ACC112 (cell line): ENCODE results near the gene KLHDC10.
"Not testable (repeated sequence)": the region's sequence is repeated elsewhere in the genome, so short reads cannot be mapped to it uniquely, and the experiment has no call there.

Experiments
- H2AFZ ChIP-seq: fragments of 200-600 bp; sonication (generic); one replicate; pipeline ENCODE4 v1.6.0; 2017; ENCODE audit warnings: antibody characterized with exemption, low read length; ENCODE audit not compliant: unreplicated experiment
- H3K27ac ChIP-seq: fragments of 200-600 bp; sonication (generic); 2 replicates; pipeline ENCODE4 v1.5.1; 2014; ENCODE audit warnings: low read depth, mild to moderate bottlenecking, antibody characterized with exemption, low read length, moderate library complexity
- H3K27me3 ChIP-seq: fragments of 200-600 bp; sonication (generic); 2 replicates; pipeline ENCODE4 v1.6.1; 2014; ENCODE audit warnings: mild to moderate bottlenecking, antibody characterized with exemption, low read length, moderate library complexity, mixed read lengths; ENCODE audit not compliant: insufficient read depth
- H3K36me3 ChIP-seq: fragments of 200-600 bp; sonication (generic); 2 replicates; pipeline ENCODE4 v1.6.1; 2016; ENCODE audit warnings: mild to moderate bottlenecking, antibody characterized with exemption, low read length, moderate library complexity, mixed read lengths; ENCODE audit not compliant: insufficient read depth
- H3K4me1 ChIP-seq: fragments of 200-600 bp; sonication (generic); one replicate; pipeline ENCODE4 v1.6.1; 2016; ENCODE audit warnings: low read length, mixed read lengths; ENCODE audit not compliant: insufficient read depth, unreplicated experiment, control insufficient read depth
- H3K4me3 ChIP-seq: fragments of 200-600 bp; sonication (generic); 2 replicates; pipeline ENCODE4 v1.5.1; 2014; ENCODE audit warnings: mild to moderate bottlenecking, low read depth, low read length
- H3K79me2 ChIP-seq: fragments of 200-600 bp; sonication (generic); one replicate; pipeline ENCODE4 v1.6.0; 2016; ENCODE audit warnings: low read length; ENCODE audit not compliant: control insufficient read depth, unreplicated experiment, insufficient read depth

The KLHDC10 gene

DNA sequence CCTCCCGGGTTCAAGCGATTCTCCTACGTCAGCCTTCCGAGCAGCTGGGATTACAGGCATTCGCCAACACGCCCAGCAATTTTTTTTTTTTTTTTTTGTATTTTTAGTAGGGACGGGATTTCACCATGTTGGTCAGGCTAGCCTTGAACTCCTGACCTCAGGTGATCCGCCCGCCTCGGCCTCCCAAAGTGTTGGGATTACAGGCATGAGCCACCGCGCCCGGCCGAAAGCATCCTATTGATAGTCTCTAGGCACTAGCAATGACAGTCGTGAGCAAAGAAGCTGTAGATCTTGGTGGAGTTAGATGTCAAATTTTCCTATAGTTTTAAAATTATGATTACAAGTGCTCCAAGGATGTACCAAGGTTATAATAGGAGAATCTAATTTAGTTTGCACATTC lies 18.1 kb upstream of the KLHDC10 start:
- not testable (repeated sequence) for H3K4me1 ChIP-seq, H3K27ac ChIP-seq, H3K27me3 ChIP-seq, H2AFZ ChIP-seq, H3K36me3 ChIP-seq, H3K4me3 ChIP-seq
- peaks cover 17% of the 10 kb centered on the region for H3K79me2 ChIP-seq

DNA sequence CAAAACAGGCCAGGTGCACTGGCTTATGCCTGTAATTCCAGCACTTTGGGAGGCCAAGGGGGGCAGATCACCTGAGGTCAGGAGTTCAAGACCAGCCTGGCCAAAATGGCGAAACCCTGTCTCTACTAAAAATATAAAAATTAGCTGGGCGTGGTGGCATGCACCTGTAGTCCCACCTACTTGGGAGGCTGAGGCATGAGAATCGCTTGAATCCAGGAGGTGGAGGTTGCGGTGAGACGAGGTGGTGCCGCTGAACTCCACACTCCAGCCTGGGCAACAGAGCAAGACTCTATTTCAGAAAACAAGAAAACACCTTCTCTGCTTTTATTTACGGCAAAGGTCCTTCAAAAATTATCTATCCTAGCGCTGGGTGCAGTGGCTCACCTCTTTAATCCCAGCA lies 15.1 kb upstream of the KLHDC10 start:
- not testable (repeated sequence) for H2AFZ ChIP-seq, H3K4me1 ChIP-seq, H3K27me3 ChIP-seq, H3K27ac ChIP-seq, H3K36me3 ChIP-seq, H3K79me2 ChIP-seq, H3K4me3 ChIP-seq

DNA sequence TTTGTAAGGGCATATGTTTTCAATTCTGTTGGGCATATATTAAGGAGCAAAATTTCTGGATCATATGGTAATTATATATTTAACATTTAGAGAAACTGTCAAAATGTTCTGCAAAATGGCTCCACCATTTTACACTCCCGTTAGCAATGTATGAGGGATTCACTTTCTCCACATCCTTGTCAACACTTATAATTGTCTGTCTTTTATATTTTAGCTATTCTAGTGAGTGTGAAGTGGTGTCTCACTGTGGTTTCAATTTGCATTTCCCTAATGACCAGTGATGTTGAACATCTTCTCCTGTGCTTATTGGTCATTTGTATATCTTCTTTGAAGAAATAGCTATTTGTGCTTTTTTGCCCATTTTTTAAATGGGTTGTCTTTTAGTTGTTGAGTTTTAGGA lies 8.1 kb upstream of the KLHDC10 start:
- no peak overlapping the region for H2AFZ ChIP-seq
- H3K4me1 ChIP-seq = no peaks in the 10 kb centered on the region
- no peaks in the 10 kb centered on the region for H3K27me3 ChIP-seq
- H3K79me2 ChIP-seq = no peaks in the 10 kb centered on the region
- no peaks in the 10 kb centered on the region for H3K36me3 ChIP-seq
- no peak overlapping the region for H3K27ac ChIP-seq
- no peak overlapping the region for H3K4me3 ChIP-seq

DNA sequence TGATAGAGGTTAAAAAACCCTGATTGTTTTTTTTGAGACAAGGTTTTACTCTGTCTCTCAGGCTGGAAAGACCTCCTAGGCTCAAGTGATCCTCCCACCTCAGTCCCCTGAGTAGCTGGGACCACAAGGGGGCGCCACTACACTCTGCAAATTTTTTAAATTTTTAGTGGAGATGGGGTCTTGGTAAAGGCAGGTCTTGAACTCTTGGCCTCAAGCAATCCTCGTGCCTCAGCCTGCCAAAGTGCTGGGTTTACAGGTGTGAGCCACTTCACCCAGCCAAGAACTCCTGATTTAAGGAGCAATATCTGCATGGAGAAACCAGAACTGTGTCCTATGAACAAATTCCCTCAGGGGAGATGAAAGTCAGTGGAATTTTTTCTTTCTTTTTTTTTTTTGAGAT lies 7.3 kb upstream of the KLHDC10 start:
- Histone ChIP-seq H3K27me3 (no peaks in the 10 kb centered on the region), H3K79me2 (no peaks in the 10 kb centered on the region), H3K36me3 (no peaks in the 10 kb centered on the region), H3K27ac (no peak overlapping the region), H3K4me3 (no peak overlapping the region), H2AFZ (no peak overlapping the region), H3K4me1 (no peaks in the 10 kb centered on the region)

DNA sequence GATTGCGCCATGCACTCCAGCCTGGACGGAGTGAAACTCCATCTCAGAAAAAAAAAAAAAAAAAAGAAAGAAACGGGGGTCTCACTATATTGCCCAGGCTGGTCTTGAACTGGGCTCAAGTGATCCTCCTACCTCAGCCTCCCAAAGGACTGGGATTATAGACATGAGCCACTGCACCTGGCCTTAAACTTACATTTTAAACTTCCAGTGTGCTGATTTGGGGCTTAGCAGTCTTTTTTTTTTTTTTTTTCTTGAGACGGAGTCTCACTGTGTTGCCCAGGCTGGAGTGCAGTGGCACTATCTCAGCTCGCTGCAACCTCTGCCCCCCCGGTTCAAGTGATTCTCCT lies 5.8 kb upstream of the KLHDC10 start:
- H3K27ac ChIP-seq = not testable (repeated sequence)

DNA sequence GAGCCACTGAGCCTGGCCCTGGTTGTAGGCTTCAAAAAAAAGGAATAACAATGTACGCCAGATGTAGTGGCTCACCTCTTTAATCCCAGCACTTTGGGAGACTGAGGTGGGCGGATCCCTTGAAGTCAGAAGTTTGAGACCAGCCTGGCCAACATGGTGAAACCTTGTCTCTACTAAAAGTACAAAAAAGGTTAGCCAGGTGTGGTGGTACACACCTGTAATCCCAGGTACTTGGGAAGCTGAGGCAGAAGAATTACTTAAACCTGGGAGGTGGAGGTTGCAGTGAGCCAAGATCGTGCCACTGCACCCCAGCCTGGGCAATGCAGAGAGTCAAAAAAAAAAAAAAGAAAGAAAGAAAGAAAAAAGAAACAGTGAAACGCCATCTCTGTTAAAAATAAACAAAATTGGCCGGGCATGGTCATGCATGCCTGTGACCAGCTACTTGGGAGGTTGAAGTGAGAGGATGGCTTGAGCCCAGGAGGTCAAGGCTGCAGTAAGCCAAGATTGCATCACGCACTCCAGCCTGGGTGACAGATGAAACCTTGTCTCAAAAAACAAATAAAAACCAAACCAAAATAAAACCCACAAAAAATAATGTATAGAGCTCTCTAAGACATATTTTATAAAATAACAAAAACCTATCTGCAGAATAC lies 4.7 kb upstream of the KLHDC10 start:
- Histone ChIP-seq H3K4me3 (no peak overlapping the region), H3K27me3 (no peaks in the 10 kb centered on the region), H3K27ac (no peak overlapping the region), H2AFZ (no peak overlapping the region), H3K4me1 (no peaks in the 10 kb centered on the region), H3K36me3 (no peaks in the 10 kb centered on the region), H3K79me2 (peaks cover under 1% of the 10 kb centered on the region)

More for the DNA sequence above, 5.8 kb upstream of the KLHDC10 start:
- H3K36me3 ChIP-seq, H3K4me1 ChIP-seq, H2AFZ ChIP-seq, H3K79me2 ChIP-seq, H3K4me3 ChIP-seq, H3K27me3 ChIP-seq: not testable (repeated sequence)

DNA sequence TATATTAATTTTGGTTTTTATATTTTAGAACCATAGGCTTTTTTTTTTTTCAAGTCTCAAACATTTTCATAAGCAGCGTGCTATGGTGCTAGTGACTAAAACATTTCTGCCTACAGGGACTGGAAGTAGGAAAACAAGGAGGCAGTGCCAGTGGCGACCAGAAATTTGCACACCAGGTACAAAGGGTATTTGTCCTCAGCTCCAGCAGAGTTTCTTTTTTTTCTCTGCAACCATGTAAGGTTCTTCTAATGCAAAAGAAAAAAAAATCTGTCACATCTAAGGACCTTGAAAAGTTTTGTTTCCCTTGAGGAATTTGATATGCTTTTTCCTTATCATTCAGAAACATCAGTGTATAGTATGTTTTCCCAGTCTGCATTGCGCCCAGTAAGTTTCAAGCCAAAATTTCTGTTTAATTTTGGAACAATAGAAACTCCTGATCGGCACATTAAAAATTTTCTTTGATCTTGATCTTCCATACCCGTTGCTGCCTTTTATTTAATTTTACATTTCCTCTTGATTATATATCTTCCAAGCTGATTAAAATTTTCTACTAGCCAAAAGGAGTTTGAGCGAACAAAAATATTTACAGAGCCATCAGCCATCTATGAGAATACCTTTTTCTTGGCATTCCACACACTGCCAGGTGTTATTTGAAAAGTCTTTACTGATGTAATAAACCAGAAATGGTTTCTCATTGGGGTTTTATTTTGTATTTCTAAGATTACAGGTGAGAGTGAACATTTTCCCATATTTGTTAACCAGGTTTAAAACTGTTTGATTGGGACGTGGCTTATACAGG lies 956 bp upstream of the KLHDC10 start:
- H3K27ac ChIP-seq = no peak overlapping the region
- peaks cover 34% of the 10 kb centered on the region for H3K79me2 ChIP-seq
- peak overlapping the region; percentile 97 for H3K4me3 ChIP-seq
- H2AFZ ChIP-seq = peak overlapping the region; percentile 91
- no peaks in the 10 kb centered on the region for H3K36me3 ChIP-seq
- no peaks in the 10 kb centered on the region for H3K27me3 ChIP-seq
- peaks cover 7% of the 10 kb centered on the region for H3K4me1 ChIP-seq

DNA sequence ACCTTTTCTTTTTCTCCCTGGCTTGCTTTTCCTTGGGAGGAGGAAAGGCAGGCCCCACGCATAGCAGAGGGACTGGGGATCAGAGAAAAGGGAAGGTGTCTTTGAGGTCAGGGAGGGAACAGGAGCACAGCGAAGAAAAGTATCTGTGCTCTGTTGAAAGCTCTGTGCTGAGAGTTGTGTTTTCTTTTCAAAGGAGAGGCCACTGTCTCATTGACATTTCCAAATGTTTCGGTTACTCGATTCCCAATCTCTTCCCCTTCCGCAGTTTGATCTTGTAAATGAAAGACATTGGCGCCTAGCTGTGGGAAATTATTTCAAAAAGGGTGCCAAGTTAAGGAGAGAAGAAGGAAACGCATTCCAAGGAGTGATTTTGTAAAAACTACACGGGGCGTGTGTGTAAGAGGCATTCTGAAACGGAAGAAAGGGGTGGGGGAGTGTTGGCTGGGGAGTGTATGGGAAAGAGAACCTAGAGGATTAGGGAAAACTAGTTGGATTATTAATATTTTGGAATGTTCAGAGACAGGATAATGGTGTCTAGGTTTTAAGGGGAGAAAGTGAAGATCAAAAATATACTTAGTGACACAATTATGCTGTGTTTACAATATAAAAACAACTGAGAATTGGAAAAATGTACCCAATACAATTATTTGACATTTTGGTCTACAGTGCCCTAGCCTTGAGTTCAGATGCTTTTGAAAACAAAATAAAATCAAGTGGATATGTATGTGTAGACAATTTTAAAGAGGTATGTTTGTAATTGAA lies 708 bp downstream of the KLHDC10 start:
- H3K27ac ChIP-seq = peak overlapping the region; percentile 33
- no peaks in the 10 kb centered on the region for H3K36me3 ChIP-seq
- peak overlapping the region; percentile 97 for H3K4me3 ChIP-seq
- peaks cover 7% of the 10 kb centered on the region for H3K4me1 ChIP-seq
- H2AFZ ChIP-seq = peak overlapping the region; percentile 93
- no peaks in the 10 kb centered on the region for H3K27me3 ChIP-seq
- H3K79me2 ChIP-seq = peaks cover 48% of the 10 kb centered on the region

DNA sequence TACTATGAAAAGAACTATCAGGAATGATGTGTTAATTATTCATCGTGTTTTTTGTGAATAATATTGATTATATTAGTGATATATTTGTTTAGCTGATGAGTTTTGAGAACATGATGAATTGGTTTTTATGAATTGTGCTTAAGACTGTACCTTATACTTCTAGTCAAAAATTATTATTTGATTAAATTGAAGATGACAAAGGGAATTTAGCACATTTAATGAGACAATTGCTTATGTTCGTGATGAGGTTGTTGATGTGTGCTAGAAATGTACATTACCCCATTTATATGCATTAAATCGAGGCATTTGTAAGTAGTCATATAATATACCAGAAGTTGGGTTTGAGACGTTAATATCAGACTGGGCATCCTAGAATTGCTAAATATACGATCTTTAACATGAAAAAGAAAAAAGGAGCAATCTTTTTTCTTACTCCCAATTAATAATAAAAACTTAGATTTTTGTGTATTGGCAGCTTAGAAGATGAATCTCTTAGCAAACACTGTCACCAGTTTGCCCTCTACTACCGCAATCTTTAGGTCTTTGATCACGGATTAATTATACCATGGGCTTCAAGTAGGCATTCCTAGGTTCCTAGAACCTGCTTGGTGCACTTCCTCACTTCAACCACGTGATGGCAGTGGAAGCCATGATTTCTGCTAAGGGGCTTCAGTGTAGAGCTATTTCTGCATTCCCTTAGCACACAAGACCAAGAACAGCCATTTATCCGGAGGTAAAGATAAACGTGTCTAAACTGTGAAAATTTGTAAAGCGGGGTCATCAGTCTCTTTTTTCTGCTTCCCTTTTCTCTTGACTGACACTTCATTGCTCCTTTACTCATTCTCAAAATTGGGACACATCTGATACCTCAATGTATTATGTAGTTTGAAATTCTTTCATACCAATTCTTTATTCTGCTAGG lies 1.6 kb downstream of the KLHDC10 start:
- Histone ChIP-seq H3K36me3 (no peaks in the 10 kb centered on the region), H3K27me3 (no peaks in the 10 kb centered on the region), H2AFZ (no peak overlapping the region), H3K4me1 (peaks cover 7% of the 10 kb centered on the region), H3K4me3 (peak overlapping the region; percentile 97), H3K27ac (no peak overlapping the region), H3K79me2 (peaks cover 55% of the 10 kb centered on the region)

DNA sequence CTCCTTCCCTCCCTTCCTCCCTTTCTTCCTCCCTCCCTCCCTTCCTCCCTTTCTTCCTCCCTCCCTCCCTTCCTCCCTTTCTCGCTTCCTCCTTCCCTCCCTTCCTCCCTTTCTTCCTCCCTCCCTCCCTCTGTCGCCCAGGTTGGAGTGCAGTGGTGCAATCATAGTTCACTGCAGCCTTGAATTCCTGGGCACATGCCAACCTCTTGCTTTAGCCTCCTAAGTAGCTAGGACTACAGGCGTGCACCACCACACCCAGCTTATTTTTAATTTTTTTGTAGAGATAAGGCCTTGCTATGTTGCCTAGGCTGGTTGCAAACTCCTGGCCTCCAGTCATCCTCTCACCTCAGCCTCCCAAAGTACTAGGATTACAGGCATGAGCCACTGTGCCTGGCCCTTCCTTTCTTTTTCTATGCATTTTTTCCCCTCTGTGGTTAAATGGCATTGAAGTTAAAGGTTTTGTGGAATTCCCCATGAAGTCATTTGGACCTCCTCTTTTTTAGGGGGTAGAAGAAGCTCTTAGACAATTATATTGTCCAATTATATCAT lies 9.6 kb downstream of the KLHDC10 start:
- peaks cover 28% of the 10 kb centered on the region for H3K79me2 ChIP-seq

More for the DNA sequence above, 9.6 kb downstream of the KLHDC10 start:
- peaks cover 12% of the 10 kb centered on the region for H3K4me1 ChIP-seq
- H3K27ac ChIP-seq = no peak overlapping the region
- no peak overlapping the region for H3K4me3 ChIP-seq
- no peaks in the 10 kb centered on the region for H3K36me3 ChIP-seq
- H2AFZ ChIP-seq = no peak overlapping the region
- no peaks in the 10 kb centered on the region for H3K27me3 ChIP-seq
